HepG2 (cell line): ENCODE measurements around the gene RBM8A. TPM values are rescaled to one million over a fixed set of nuclear protein-coding genes. Genes with fewer than 3 reads are reported as not detected.

Experiments used
- ATAC-seq: fragments of 200-7000 bp; cut with Tn5 transposase; 3 replicates; pipeline ENCODE4 v1.9.1; 2020; ENCODE audit warnings: mild to moderate bottlenecking, moderate library complexity
- BruUV-seq: library from RNA; stranded (reverse); fragments of 400-500 nt; replicated peaks from 2 replicates; lab custom pipeline; 2021; lab: Mats Ljungman, UMichigan
- CTCF ChIA-PET: fragments of 300-600 bp; formaldehyde crosslinking; extraction: SDS; loops from one replicate; lab custom pipeline; 2021; ENCODE audit warnings: low total read pairs, inconsistent platforms, low intra/inter-chr PET ratio; lab: Yijun Ruan, JAX
- POLR2A ChIA-PET: fragments of 350-600 bp; sonication (Branson Sonifier 250); formaldehyde crosslinking; loops from one replicate; lab custom pipeline; 2020; ENCODE audit warnings: antibody characterized with exemption, inconsistent platforms; lab: Yijun Ruan, JAX
- DNase-seq: peaks from one replicate; pipeline ENCODE4 v3.0.0-alpha.2; 2015; ENCODE audit warnings: low spot score
- FAIRE-seq: peaks from 3 replicates; lab custom pipeline; 2011; peaks lifted over from hg19 to GRCh38; lab: Jason Lieb, UNC
- H2AFZ ChIP-seq: one replicate; pipeline ENCODE4 v1.6.1; 2011; ENCODE audit warnings: low read length, inconsistent platforms
- H3K27ac ChIP-seq: fragments of 300-600 bp; 3 replicates; pipeline ENCODE4 v1.8.0; 2011; ENCODE audit warnings: mixed run types, mild to moderate bottlenecking, mixed read lengths, low read length, inconsistent platforms; ENCODE audit not compliant: insufficient read depth; ENCODE audit errors: extremely low read length
- H3K27me3 ChIP-seq, 2 experiments: fragments of 200-600 bp in 1 of 2; 2 replicates in 1 of 2; 3 replicates in 1 of 2; pipeline versions ENCODE4 v1.6.0 to v1.8.0; 2011; ENCODE audit warnings: low read length in 2 of 2, mild to moderate bottlenecking in 2 of 2, moderate library complexity in 2 of 2, inconsistent platforms in 1 of 2; ENCODE audit not compliant: insufficient read depth in 2 of 2, control insufficient read depth in 1 of 2
- H3K36me3 ChIP-seq, 2 experiments: fragments of 200-600 bp in 1 of 2; replicated peaks in 1 of 2; 2 replicates in 1 of 2; 3 replicates in 1 of 2; pipeline versions ENCODE4 v1.5.1 to v1.8.0; 2011; ENCODE audit warnings: low read length in 2 of 2, inconsistent platforms in 1 of 2; ENCODE audit not compliant: insufficient read depth in 2 of 2, control insufficient read depth in 1 of 2
- H3K4me1 ChIP-seq: 2 replicates; pipeline ENCODE4 v1.5.1; 2012; ENCODE audit warnings: low read length, inconsistent platforms; ENCODE audit not compliant: insufficient read depth
- H3K4me2 ChIP-seq: 2 replicates; pipeline ENCODE4 v1.6.0; 2011; ENCODE audit warnings: low read depth, low read length, inconsistent platforms
- H3K4me3 ChIP-seq, 3 experiments: fragments of 200-600 bp in 1 of 3; sonication (generic), shearing (Covaris generic) in 1 of 3; replicated peaks in 1 of 3; 2 replicates each; pipeline ENCODE4 v1.5.1; 2011 to 2016; ENCODE audit warnings: low read length in 3 of 3, inconsistent platforms in 2 of 3, low read depth in 2 of 3, mild to moderate bottlenecking in 2 of 3, control low read depth in 1 of 3, mixed read lengths in 1 of 3; ENCODE audit not compliant: insufficient read depth in 1 of 3
- H3K79me2 ChIP-seq: one replicate; pipeline ENCODE4 v1.6.1; 2011; ENCODE audit warnings: low read length, inconsistent platforms; ENCODE audit not compliant: insufficient read depth
- H3K9ac ChIP-seq: 2 replicates; pipeline ENCODE4 v1.6.0; 2011; ENCODE audit warnings: mild to moderate bottlenecking, low read depth, low read length, inconsistent platforms; ENCODE audit not compliant: insufficient read depth
- H3K9me3 ChIP-seq: 2 replicates; pipeline ENCODE4 v1.5.1; 2012; ENCODE audit warnings: mild to moderate bottlenecking, low read length
- H4K20me1 ChIP-seq: 2 replicates; pipeline ENCODE4 v1.6.0; 2011; ENCODE audit warnings: inconsistent platforms, mild to moderate bottlenecking, low read length, moderate library complexity; ENCODE audit not compliant: insufficient read depth
- ARID4A ChIP-seq: sonication (generic); formaldehyde crosslinking; IDR thresholded peaks from 2 replicates; pipeline ENCODE4 v1.5.0; 2020; ENCODE audit warnings: mild to moderate bottlenecking, missing genetic modification reagents, borderline replicate concordance
- ATF5 ChIP-seq: sonication (generic); formaldehyde crosslinking; IDR thresholded peaks from 2 replicates; pipeline ENCODE4 v1.4.0; 2020; ENCODE audit warnings: mild to moderate bottlenecking, low read depth, missing genetic modification reagents
- BCL3 ChIP-seq: sonication (generic); formaldehyde crosslinking; IDR thresholded peaks from 2 replicates; pipeline ENCODE4 v1.5.1; 2020; ENCODE audit warnings: mild to moderate bottlenecking, missing genetic modification reagents, moderate library complexity
- RARG ChIP-seq: sonication (generic); formaldehyde crosslinking; IDR thresholded peaks from 2 replicates; pipeline ENCODE4 v1.4.0; 2020; ENCODE audit warnings: low read depth, mild to moderate bottlenecking, missing genetic modification reagents
- THAP8 ChIP-seq: sonication (generic); formaldehyde crosslinking; IDR thresholded peaks from 2 replicates; pipeline ENCODE4 v1.5.1; 2020; ENCODE audit warnings: missing genetic modification reagents, mild to moderate bottlenecking, borderline replicate concordance
- ZBTB20 ChIP-seq: sonication (generic); formaldehyde crosslinking; IDR thresholded peaks from 2 replicates; pipeline ENCODE4 v1.8.1; 2023; ENCODE audit warnings: missing genetic modification reagents, low read depth, mild to moderate bottlenecking, borderline replicate concordance
- ZFY ChIP-seq: sonication (generic); formaldehyde crosslinking; IDR thresholded peaks from 2 replicates; pipeline ENCODE4 v1.4.0; 2020; ENCODE audit warnings: missing genetic modification reagents
- ZNF343 ChIP-seq: sonication (generic); formaldehyde crosslinking; IDR thresholded peaks from 2 replicates; pipeline ENCODE4 v1.4.0; 2020; ENCODE audit warnings: mild to moderate bottlenecking, missing genetic modification reagents
- ZNF430 ChIP-seq: sonication (generic); formaldehyde crosslinking; IDR thresholded peaks from 2 replicates; pipeline ENCODE4 v1.9.0; 2021; ENCODE audit warnings: mild to moderate bottlenecking, missing genetic modification reagents
- ZNF564 ChIP-seq: sonication (generic); formaldehyde crosslinking; IDR thresholded peaks from 2 replicates; pipeline ENCODE4 v1.8.1; 2023; ENCODE audit warnings: mild to moderate bottlenecking, missing genetic modification reagents
- ZNF607 ChIP-seq: sonication (generic); formaldehyde crosslinking; IDR thresholded peaks from 2 replicates; pipeline ENCODE4 v1.5.1; 2020; ENCODE audit warnings: missing genetic modification reagents, mild to moderate bottlenecking, borderline replicate concordance
- ZNF644 ChIP-seq: IDR thresholded peaks from 2 replicates; pipeline ENCODE4 v1.6.1; 2016; ENCODE audit warnings: low read depth
- ZNF766 ChIP-seq: sonication (generic); formaldehyde crosslinking; IDR thresholded peaks from 2 replicates; pipeline ENCODE4 v1.5.0; 2020; ENCODE audit warnings: missing genetic modification reagents, borderline replicate concordance
- WGBS: methylation state at CpG from one replicate; pipeline ENCODE4 v1.1.6; 2017; ENCODE audit warnings: low lambda C conversion rate; 5-methylcytosine and 5-hydroxymethylcytosine counted together
- in situ Hi-C: cut with HindIII; loops from 2 replicates; pipeline ENCODE4 v1.10.0; 2017; ENCODE audit warnings: low pct_unique_long_range_greater_than_20kb; ENCODE audit not compliant: extremely low pct_ligation_motif_present
- intact Hi-C: fragments of 100-400 bp; cut with micrococcal nuclease; formaldehyde crosslinking; loops from one replicate; pipeline ENCODE4 v1.10.0; 2022; ENCODE audit not compliant: unreplicated experiment
- polyA plus RNA-seq, 8 experiments: library from polyadenylated mRNA; depleted of rRNA in 3 of 8; stranded (reverse) in 7 of 8; unstranded in 1 of 8; fragments of >200 nt; fragmentation: Illumina TruSeq in 4 of 8; extraction: Trizol in 4 of 8; gene quantifications; 2 replicates each; pipeline versions ENCODE4 v1.2.1 to v1.2.3, GENCODE V29; 2011 to 2016; ENCODE audit warnings: low read depth in 4 of 8, missing spikeins in 1 of 8, mixed read lengths in 1 of 8; ENCODE audit not compliant: insufficient read depth in 1 of 8
- total RNA-seq, 5 experiments: library from RNA; depleted of rRNA; stranded (reverse); fragments of >200 nt; fragmentation: Illumina TruSeq; extraction: Trizol; gene quantifications; 2 replicates each; pipeline ENCODE4 v1.2.3, GENCODE V29; 2016; ENCODE audit warnings: low read depth in 1 of 5

RBM8A gene
- total and polyA plus RNA-seq, 2 of the 13 experiments (the other 11 are each of a cell fraction or from before 2014, with no cell fraction given) = 106 to 162 TPM

GRCh38 chr1:145961109-145961424 lies 33.8 kb upstream of the RBM8A start (continued):
- TF ChIP-seq BCL3 (CRISPR knock-in tag) = no peak
- TF ChIP-seq RARG (CRISPR knock-in tag) = peak; percentile 63; the same call in 1 of the 2 replicates

- DNase-seq (peak; percentile 56), ATAC-seq (peak; percentile 69), FAIRE-seq (no peak)
- ChIA-PET CTCF (no interaction called here), POLR2A (no interaction called here)
- Histone ChIP-seq H3K9ac (peak overlapping the region; percentile 62), H3K4me1 (peaks cover 70% of the 10 kb centered on the region), H2AFZ (peak overlapping the region; percentile 74), H3K27me3 (peaks cover 0 to 30% of the 10 kb centered on the region in 2 experiments; a peak in 3 of 5 replicates), H3K27ac (no peak overlapping the region), H3K4me3 (peak overlapping the region; percentile 60 to 91 (median 68)), H3K79me2 (peaks cover 10% of the 10 kb centered on the region), H3K4me2 (peak overlapping the region; percentile 99), H3K9me3 (no peaks in the 10 kb centered on the region), H3K36me3 (no peaks in the 10 kb centered on the region), H4K20me1 (no peaks in the 10 kb centered on the region)
- WGBS = 0% methylated on average over 7 of the region's 44 CpGs
- in situ Hi-C loops (loop anchor here (5.0 kb wide), 1 partner anchor 33 kb away; the partner anchor contains the start of gene RBM8A), intact Hi-C loops (loop anchor here (5.0 kb wide), 2 partner anchors 47 to 103 kb away; partner anchors contain the start of gene PIAS3)
- BruUV-seq = no TSS peak
- TF ChIP-seq ARID4A (CRISPR knock-in tag) (peak; percentile 85; the same call in 1 of the 2 replicates), THAP8 (CRISPR knock-in tag) (0 out of 2 replicates have a peak, but pooled peaks have one; percentile 60), ZNF343 (CRISPR knock-in tag) (no peak; the same call in 1 of the 2 replicates), ZNF430 (CRISPR knock-in tag) (peak; percentile 68; the same call in 1 of the 2 replicates), ATF5 (CRISPR knock-in tag) (0 out of 2 replicates have a peak, but pooled peaks have one; percentile 55), ZBTB20 (CRISPR knock-in tag) (peak; percentile 78; the same call in 1 of the 2 replicates), BCL3 (CRISPR knock-in tag) (no peak), ZNF644 (CRISPR knock-in tag) (no peak), ZNF766 (CRISPR knock-in tag) (no peak), ZFY (CRISPR knock-in tag) (peak; percentile 33), ZNF607 (0 out of 2 replicates have a peak, but pooled peaks have one; percentile 38), ZNF564 (CRISPR knock-in tag) (peak; percentile 46; the same call in 1 of the 2 replicates)
Observed at GRCh38 chr1:145960468-145961108, 33.3 kb upstream of the RBM8A start.
